Upper lobe of right lung (tissue), 1 donor: ENCODE data around the gene LAMC3. TPM values are rescaled to one million over a fixed set of nuclear protein-coding genes. Genes with fewer than 3 reads are reported as not detected.

ENCODE experiments used
- ATAC-seq: fragments of 200-7000 bp; cut with Tn5 transposase; one replicate; pipeline ENCODE4 v1.9.1; 2020; ENCODE audit warnings: mild to moderate bottlenecking, moderate library complexity
- DNase-seq: peaks from one replicate; pipeline ENCODE4 v3.0.0-alpha.2; 2020
- H3K27ac ChIP-seq: fragments of 200-600 bp; one replicate; pipeline ENCODE4 v1.8.0; 2022
- H3K27me3 ChIP-seq: fragments of 200-600 bp; one replicate; pipeline ENCODE4 v1.8.0; 2022; ENCODE audit warnings: mild to moderate bottlenecking
- H3K36me3 ChIP-seq: fragments of 200-600 bp; one replicate; pipeline ENCODE4 v1.8.0; 2022
- H3K4me1 ChIP-seq: fragments of 200-600 bp; one replicate; pipeline ENCODE4 v1.8.0; 2022
- H3K4me3 ChIP-seq: fragments of 200-600 bp; one replicate; pipeline ENCODE4 v1.8.0; 2022; ENCODE audit warnings: mild to moderate bottlenecking
- H3K9me3 ChIP-seq: fragments of 200-600 bp; one replicate; pipeline ENCODE4 v1.8.0; 2022
- intact Hi-C: fragments of 100-400 bp; cut with DNase I; formaldehyde crosslinking; loops from one replicate; pipeline ENCODE4 v1.11.0; 2022
- total RNA-seq: library from RNA; stranded (reverse); fragmentation: NEBNext Ultra II Directional; extraction: Animal tissue kit (Norgen Biotek cat#: 25700); gene quantifications from one replicate; pipeline ENCODE4 v1.2.1, GENCODE V29; 2021
- TF ChIP-seq, protein P1 (sequence below): fragments of 200-600 bp; IDR thresholded peaks from one replicate; pipeline ENCODE4 v1.8.0; 2022; ENCODE audit warnings: antibody characterized with exemption
- donor health status: DM: no; HTN: yes; CAD: no; lungs with severe emphysema.

The LAMC3 gene
- total RNA-seq, 1 donor from 2014 or later, result 28.5 TPM

DNA sequence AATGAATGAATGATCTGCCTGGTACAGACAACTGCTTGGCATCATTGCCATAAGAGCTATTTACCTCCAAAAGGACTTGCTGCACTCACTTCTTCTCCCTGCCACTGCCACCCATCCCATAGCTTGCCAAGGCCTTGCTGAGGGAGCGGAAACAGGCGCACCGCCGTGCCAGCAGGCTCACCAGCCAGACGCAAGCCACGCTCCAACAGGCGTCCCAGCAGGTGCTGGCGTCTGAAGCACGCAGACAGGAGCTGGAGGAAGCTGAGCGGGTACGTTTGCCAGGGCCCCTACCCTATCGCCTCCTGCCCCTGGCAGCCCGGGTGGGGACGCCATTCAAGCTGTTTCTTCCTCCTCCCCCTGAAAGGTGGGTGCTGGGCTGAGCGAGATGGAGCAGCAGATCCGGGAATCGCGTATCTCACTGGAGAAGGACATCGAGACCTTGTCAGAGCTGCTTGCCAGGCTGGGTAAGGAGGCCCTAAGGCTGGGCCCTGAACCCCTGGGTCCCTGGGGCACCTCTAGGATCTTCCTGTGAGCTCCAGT lies 78.5 kb downstream of the LAMC3 start:
- no peak for ATAC-seq
- Histone ChIP-seq H3K27me3 (no peaks in the 10 kb centered on the region), H3K36me3 (no peaks in the 10 kb centered on the region), H3K27ac (no peak overlapping the region), H3K4me3 (no peak overlapping the region), H3K4me1 (no peaks in the 10 kb centered on the region), H3K9me3 (no peaks in the 10 kb centered on the region)
- DNase-seq, result no peak
- TF ChIP-seq, protein P1, sequence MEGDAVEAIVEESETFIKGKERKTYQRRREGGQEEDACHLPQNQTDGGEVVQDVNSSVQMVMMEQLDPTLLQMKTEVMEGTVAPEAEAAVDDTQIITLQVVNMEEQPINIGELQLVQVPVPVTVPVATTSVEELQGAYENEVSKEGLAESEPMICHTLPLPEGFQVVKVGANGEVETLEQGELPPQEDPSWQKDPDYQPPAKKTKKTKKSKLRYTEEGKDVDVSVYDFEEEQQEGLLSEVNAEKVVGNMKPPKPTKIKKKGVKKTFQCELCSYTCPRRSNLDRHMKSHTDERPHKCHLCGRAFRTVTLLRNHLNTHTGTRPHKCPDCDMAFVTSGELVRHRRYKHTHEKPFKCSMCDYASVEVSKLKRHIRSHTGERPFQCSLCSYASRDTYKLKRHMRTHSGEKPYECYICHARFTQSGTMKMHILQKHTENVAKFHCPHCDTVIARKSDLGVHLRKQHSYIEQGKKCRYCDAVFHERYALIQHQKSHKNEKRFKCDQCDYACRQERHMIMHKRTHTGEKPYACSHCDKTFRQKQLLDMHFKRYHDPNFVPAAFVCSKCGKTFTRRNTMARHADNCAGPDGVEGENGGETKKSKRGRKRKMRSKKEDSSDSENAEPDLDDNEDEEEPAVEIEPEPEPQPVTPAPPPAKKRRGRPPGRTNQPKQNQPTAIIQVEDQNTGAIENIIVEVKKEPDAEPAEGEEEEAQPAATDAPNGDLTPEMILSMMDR, result no peak
- intact Hi-C loops, result no loop called here

DNA sequence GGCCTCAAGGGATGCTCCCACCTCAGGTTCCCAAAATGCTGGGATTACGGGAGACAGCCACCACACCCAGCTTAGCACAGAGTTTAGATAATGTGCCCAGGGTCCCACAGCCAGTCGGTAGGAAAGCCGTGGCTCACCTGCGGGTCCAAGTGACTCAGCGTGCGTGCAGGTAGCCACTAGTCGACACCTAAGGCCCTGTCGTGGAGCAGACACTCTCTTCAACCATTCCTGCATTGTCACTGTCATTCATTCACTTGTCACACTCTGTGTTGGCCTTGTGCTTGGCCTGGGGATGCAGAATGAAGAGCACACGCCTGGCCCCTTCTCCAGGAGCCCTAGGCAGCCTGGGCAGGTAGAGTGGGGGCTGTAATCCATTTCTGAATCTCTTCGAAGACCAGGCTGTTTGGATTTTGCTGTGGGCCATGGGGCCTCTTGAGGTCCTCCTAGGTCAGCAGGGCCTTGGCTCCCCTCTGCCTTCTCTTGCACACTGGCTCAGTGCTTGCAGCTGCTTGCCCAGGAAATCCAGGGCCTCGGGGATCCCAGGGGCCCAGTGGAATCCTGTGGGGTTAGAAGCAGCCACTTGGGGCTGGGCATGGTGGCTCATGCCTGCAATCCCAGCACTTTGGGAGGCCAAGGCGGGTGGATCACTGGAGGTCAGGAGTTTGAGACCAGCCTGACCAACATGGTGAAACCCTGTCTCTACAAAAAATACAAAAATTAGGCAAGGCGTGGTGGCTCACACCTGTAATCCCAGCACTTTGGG lies 81.2 kb downstream of the LAMC3 start:
- Histone ChIP-seq H3K27me3 (peaks cover 16% of the 10 kb centered on the region), H3K9me3 (no peaks in the 10 kb centered on the region), H3K4me1 (no peaks in the 10 kb centered on the region), H3K27ac (no peak overlapping the region), H3K4me3 (no peak overlapping the region), H3K36me3 (no peaks in the 10 kb centered on the region)
- ATAC-seq (no peak), DNase-seq (no peak)
- TF ChIP-seq, protein P1, result no peak
- intact Hi-C loops, result no loop called here

DNA sequence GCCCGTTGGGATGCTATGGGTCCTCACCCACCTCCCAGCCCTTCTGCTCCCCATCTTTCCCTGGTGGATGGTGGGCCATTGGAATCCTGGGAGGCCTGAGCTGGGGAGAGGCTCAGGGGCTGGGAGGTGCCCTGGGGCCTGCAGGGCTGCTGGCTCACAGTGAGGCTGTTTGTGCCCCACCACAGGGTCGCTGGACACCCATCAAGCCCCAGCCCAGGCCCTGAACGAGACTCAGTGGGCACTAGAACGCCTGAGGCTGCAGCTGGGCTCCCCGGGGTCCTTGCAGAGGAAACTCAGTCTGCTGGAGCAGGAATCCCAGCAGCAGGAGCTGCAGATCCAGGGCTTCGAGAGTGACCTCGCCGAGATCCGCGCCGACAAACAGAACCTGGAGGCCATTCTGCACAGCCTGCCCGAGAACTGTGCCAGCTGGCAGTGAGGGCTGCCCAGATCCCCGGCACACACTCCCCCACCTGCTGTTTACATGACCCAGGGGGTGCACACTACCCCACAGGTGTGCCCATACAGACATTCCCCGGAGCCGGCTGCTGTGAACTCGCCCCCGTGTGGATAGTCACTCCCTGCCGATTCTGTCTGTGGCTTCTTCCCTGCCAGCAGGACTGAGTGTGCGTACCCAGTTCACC lies 82.5 kb downstream of the LAMC3 start:
- intact Hi-C loops, result no loop called here
- TF ChIP-seq, protein P1, result no peak
- H3K27me3 ChIP-seq, result peaks cover 24% of the 10 kb centered on the region
- H3K36me3 ChIP-seq, result no peaks in the 10 kb centered on the region
- ATAC-seq (no peak), DNase-seq (no peak)
- H3K4me3 ChIP-seq, result no peak overlapping the region
- H3K4me1 ChIP-seq, result no peaks in the 10 kb centered on the region
- no peak overlapping the region for H3K27ac ChIP-seq
- no peaks in the 10 kb centered on the region for H3K9me3 ChIP-seq

DNA sequence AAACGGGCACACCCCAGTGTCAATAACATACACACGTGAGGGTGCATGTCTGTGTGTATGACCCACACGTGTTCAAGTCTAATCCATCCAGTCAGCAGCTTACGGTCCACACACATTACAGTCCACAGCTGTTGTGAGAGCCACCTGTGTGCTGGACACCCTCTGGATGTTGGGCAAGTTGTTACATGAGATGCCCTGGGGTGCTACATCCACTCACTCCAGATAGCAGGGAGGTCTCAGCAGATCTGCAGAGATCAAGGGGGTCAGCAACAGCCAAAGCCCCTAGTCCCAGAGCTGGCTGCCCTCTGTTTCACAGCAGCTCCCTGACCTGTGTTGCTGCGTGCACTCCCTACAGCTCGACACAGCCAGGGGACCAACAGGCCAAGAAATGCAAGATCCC lies 83.1 kb downstream of the LAMC3 start:
- TF ChIP-seq, protein P1, result no peak
- peaks cover 26% of the 10 kb centered on the region for H3K27me3 ChIP-seq

DNA sequence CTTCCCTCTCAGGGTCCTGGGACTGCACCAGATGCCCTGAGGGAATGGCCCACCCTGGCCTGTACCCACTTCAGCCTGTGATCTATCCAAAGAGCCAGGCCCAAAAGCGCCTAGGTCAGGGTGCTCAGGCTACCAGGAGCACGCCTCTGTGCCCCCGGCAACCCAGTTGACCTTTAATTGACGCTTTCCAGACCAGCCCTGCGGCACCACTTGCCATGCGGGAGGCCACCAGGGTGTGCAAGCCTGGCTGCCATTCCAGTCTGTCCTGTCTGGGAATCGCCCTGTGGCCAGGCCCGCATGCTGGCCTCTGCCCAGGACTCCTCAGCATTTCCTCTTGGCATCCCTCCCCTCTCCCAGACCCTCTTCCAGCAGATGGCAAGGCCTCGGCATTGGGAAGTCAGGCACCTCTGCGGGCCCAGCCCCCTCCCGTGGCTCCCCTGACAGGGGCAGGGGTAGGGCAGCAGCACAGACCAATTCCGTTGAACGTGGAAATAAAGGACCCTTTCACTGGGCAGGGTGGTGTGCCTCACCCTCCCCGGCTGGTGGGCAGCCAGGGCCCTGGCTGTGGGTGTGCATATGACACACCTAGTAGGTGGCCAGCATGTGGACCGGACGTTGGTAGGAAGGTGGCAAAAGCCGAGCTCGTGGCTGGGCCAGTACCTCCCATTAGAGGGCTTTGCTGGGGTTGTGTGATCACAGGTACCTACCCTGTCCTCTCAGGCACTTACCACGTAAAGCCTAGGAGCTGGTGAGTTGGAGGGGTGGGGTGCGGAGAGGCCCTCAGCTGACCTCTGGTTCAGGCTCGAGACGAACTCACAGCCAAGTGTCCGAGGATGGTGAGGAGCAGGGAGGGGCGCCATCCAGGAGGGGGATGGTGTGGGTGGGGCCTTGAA lies 83.8 kb downstream of the LAMC3 start:
- peaks cover 28% of the 10 kb centered on the region for H3K27me3 ChIP-seq

More for the DNA sequence above, 83.1 kb downstream of the LAMC3 start:
- H3K27ac ChIP-seq, result no peak overlapping the region
- ATAC-seq (no peak), DNase-seq (no peak)
- H3K4me3 ChIP-seq, result no peak overlapping the region
- no peaks in the 10 kb centered on the region for H3K36me3 ChIP-seq
- no peaks in the 10 kb centered on the region for H3K9me3 ChIP-seq
- intact Hi-C loops, result no loop called here
- peaks cover 4% of the 10 kb centered on the region for H3K4me1 ChIP-seq

More for the DNA sequence above, 83.8 kb downstream of the LAMC3 start:
- no peak for ATAC-seq
- H3K27ac ChIP-seq, result no peak overlapping the region
- peaks cover 5% of the 10 kb centered on the region for H3K4me1 ChIP-seq
- no peak for DNase-seq
- no peaks in the 10 kb centered on the region for H3K36me3 ChIP-seq
- no peak overlapping the region for H3K4me3 ChIP-seq
- H3K9me3 ChIP-seq, result no peaks in the 10 kb centered on the region
- intact Hi-C loops, result no loop called here
- TF ChIP-seq, protein P1, result no peak
